Raji (cell line): ENCODE measurements around the gene SUFU.

Source experiments
- POLR2A ChIP-seq: IDR thresholded peaks from 2 replicates; pipeline ENCODE4 v1.6.1; 2011; ENCODE audit warnings: low read depth, low read length, control low read depth; ENCODE audit not compliant: insufficient read depth

SUFU gene

DNA sequence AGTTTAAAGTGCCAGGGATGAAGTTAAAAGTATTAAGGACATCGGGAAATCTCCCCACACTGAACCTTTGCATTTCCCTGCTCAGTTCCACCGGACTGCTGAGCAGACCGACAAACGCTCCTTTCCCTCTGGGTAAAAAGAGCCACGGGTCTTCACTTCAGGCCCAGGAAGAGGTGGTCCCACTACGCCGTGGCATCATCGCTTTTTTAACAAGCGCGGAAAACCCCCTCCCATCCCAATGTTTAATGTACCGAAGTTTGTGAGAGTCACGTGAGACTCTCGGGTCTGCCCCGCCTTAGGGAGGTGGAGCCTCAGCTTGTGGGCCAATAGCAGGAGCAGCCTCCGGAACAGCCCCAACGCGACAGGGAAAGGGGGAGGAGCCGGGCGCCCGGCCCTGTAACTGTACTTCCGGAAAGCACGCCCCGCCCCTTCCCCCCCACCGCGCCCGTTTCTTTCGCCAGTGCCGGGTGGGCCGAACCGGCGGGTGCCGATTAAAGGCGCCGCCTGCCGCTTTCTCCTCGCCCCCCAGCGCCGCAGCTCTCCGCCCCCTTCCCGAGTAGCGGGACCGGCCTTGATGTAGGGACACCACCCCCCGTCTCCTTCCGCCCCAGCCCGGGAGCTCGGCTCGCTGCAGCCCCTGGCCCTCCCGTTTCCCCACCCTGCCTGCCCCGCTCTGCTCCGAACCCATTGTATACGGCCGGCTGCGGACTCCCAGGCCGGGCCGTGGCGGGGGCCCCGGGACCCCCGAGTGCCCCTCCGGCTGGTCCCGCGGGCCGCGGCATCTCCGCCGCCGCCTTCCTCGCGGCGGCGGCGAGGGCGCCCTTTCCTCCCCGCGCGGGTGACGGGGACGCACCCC is 138.3 kb downstream of the SUFU start:
- TF ChIP-seq POLR2A, result peak; percentile 80

DNA sequence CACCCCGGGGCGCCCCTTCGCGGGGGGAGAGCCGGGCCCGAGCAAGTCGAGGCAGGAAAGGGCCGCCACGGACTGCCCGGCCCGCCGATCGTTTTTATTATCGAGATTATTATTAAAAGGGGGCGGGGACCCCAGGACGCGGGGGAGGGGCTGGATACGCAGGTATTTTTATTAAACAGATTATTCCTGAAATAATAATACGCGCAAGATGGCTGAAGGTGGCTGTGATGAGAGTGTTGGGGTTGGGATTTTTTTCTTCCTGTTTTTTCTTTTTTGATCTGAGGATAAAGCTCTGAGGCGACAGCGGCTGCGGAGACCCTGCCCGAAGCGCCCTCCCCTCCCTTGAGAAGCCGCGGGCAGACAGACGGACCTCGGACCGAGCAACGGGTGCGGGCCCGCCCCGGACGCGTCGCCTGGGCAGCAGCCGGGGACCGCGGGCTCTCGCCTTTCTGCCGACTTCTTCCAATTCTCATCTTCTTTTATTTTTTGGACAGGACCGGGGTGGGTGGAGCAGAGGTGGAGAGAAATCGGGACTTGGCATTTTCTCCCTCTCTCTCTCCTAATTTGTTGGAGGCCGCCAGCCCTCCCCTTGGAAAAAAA is 139.1 kb downstream of the SUFU start:
- TF ChIP-seq POLR2A, result no peak

DNA sequence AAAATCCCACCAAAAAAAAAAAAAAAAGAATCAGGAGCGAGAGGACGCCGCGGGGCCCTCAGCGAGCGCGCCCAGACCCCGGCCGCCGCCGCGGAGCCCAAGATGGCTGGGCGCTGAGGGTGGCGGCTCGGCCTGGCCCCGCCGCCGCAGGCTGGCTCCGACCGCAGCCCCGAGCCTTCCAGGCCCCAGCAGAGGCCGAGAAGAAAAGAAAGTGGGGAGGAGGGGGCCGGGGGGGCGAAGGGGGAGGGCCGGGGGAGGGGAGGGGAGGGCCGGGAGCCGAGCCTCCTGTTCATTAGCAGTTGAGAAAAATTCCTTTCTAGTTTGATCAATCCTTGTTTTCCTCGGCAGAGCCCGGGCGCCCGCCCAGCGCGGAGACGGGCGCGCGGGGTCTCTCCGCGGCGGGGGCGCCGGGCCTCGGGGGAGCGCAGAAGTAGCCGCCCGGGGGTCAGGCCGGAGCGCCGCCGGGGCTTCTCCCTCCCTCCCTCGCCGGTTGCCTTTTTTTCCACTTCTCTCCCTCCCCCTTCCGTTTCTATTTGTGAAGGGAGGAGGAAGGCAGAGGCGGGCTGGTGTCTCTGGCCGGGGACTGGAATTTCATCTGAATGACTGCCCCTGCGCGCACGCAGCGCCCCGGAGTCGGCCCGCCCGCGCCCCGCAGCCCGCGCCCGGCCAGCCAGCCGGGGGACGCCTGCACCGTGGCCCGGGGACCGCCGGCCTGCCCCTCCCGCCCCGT is 139.7 kb downstream of the SUFU start:
- TF ChIP-seq POLR2A, result no peak

DNA sequence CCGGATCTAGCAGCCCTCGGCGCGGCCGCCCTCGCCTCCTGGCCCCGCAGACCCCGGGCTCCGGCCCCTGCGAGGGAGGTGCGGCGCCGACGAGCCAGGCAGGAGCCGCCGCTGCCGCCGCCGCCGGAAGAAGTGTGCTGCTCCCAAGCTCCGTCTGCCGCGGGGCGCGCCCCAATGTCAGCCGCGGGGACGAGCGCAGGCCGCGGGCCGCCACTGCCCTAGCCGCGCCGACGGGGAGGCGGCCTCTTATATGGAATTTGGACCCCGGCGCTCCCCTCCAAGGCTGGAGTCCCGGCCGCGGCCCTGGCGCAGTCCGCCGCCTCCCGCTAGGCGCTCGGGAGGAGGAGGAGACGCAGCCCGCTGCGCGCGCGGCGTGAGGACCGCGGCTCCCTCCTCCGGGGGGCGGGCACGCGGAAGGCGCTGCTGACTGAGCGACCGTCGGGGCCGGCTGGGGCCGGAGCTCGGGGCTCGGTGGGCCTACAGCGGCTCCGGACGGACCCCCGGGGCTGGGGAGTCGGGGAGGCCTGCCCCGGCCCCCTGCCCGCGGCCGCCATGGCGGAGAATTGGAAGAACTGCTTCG is 140.4 kb downstream of the SUFU start, which contains the start of gene TRIM8:
Gene TRIM8 (plus strand): TSS at position 414 of the 580 bp plus-strand sequence. CDS start 139 bp downstream, at position 553.
- TF ChIP-seq POLR2A, result peak; percentile 38; the same call in 1 of the 2 replicates

DNA sequence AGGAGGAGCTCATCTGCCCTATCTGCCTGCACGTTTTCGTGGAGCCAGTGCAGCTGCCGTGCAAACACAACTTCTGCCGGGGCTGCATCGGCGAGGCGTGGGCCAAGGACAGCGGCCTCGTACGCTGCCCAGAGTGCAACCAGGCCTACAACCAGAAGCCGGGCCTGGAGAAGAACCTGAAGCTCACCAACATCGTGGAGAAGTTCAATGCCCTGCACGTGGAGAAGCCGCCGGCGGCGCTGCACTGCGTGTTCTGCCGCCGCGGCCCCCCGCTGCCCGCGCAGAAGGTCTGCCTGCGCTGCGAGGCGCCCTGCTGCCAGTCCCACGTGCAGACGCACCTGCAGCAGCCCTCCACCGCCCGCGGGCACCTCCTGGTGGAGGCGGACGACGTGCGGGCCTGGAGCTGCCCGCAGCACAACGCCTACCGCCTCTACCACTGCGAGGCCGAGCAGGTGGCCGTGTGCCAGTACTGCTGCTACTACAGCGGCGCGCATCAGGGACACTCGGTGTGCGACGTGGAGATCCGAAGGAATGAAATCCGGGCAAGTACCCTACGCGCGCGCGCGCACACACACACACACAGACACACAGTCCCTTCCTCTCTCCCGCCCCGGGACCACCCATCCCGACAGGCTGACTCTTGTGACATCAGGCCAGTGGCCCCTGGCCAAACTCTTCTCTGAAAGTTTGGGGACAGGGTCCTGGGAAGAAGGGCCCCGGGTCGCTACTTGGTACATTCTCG is 141.0 kb downstream of the SUFU start:
- peak; percentile 70 for TF ChIP-seq POLR2A

DNA sequence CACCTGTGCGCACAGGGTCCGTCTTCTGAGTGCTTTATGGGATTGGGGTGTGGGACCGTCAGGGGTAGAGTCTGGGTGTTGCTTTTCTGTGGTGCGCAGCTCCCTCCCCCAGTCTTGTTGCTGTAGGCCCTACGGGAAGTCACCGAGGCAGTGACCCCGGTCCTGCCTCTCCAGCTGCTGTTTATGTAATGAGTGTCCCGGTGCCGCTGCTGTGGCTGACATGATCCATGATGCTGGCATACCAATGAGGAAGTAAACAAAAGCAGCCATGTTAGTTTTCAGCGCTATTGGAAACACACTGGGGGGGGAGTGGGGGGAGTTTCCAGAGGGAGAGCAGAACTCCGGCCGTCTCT is 141.6 kb downstream of the SUFU start:
- TF ChIP-seq POLR2A, result no peak

DNA sequence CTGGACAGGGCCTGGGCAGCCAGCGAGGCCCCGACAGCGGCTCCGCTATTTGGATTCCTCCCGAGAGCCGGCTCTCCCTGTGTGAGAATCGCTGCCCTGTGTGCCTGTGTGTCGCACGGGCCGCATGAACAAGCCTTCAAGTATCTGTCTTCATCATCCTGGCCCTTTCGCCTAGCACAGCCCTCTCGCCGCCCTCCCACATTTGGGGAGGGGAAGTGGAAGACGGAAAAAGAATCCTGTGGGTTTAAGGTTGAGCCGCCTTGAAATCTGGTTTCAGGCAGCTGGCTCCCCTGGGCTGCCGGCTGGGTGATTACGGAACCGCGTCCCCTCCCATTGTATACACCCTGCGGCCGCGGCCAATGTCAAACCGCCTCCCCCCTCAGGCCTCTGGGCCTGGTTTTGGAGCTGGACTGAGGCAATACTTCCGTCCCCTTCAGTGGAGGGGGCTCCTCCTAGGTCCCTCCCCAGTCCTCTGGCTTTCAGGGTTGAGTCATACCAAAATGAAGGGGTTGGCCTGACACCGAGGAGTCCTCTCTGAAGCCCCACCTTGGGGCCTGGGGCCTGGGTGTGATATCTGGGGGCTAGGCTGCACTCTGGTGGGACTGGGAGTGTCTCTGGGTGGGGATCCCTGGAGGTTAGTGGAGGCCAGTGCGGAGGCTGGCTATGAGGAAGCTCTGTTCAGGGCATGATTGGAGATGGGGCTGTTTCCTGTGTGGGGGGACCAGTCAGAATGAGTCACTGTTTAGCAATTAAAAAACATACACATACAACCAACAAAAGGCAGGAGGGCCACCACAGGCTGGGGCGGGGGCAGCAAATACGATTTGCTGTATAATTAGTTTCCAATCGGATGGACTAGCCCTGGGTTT is 142.2 kb downstream of the SUFU start:
- TF ChIP-seq POLR2A, result peak; percentile 19; the same call in 1 of the 2 replicates

DNA sequence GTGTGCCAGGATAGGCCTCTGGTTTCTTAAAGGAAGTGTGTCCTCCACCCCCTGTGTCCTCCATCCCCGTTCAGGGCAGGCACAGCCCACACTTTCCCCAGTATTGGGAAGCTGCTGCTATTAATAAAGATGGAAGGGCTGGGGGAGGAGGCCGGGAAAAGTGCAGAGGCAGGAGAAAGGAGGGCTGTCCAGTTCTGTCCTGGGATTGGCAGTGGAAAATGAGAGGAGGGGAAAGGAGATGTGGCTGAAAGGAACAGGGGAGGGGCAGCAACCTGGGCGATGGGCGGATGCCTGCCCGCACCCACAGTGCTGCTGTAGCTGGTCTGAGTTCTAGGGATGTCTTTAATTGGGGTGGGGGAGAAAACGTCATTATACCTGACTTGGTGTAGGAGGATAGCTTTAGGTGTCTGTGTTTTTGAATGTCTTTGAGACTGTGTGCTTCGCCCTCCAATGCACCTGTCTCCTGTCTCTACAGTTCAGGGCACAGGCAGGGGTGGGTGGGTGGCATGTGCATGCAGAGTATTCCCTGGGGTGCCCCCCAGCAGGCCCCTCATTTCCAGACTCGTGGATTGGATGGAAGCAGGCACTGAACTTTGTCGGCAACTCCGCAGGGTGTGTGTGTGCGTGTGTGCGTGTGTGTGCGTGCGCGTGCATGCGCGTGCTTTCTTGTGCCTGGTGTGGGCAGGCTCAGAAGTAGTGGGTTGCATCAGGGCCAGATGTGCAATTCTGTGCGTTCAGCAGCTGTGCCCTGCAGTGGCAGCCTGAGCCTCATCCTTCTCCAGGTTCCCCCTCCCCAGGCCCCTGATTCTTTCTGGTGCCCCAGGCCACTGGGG is 143.1 kb downstream of the SUFU start:
- peak; percentile 32; the same call in 1 of the 2 replicates for TF ChIP-seq POLR2A

DNA sequence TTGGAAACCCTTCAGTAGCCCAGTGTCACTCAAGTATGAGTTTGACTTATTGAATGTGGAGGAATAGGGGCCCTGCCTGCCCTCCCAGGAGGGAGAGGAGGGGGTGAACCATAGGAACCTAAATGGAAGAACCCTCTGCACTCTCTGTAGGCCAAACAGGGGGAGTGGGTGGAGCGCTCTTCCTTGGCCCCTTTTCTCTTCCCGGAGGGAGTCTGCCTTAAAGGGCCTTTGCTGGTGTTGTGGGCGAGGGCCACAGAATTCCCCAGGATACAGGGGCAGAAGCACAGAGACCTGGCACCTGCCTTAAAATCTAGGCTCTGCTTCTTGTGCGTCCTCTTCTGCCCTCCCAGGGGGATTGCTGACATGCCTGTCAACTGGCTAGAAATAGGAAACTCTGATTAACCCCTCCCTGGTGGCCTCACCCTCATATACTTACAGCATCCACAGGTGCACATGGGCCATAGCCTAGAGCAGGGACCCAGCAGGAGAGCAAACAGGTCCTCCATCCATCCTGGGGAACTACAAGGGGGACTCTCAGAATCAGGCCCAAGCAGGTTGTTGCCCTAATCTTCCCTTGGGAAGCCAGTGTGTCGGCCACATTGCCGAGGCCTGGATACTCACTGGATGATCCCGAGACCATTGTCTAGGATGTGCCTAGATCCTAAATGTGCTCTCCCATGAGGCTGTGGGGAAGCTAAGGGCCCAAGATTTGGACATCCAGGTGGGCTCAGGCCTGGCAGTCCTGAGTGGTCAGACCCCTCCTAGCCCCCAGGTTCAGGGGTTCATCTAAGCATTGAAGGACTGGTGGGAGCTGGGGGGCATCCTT is 143.9 kb downstream of the SUFU start:
- TF ChIP-seq POLR2A, result peak; percentile 42; the same call in 1 of the 2 replicates

DNA sequence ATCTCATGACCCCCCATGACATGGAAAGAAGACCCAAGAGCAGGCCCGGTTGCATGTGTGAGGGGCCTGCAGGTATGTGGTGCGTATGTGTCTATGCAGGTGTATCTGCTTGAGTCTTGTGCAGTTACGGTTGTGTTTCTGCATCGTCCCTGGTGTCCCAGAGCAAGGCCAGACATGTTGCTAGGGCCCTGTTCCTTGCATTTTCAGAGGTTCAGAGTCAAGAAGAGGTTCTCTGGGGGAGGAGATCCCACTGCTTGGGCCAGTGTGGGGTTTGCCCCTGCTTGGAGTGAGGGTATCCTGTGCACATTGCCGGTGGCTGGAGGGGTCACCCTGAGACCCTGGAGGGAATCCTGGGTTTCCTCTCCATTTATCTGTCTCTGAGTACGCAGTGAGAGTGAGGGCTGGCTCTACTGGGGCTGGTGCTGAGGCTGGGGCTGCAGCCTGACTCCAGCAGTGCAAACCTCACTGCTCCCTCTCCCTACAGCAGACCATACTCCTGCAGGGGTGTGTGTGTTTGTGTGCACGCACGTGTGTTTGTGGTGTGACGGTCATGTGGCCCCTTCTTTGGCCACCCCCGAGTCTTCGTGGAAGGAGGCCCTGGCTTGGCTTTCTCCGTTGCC is 144.6 kb downstream of the SUFU start:
- no peak for TF ChIP-seq POLR2A
